Colonic mucosa (tissue), 4 donors: ENCODE measurements around the gene USB1. TPM values are rescaled to one million over a fixed set of nuclear protein-coding genes. Genes with fewer than 3 reads are reported as not detected.

Experiments used
- DNase-seq: peaks from one replicate; pipeline ENCODE4 v3.0.0-alpha.2; 2020
- H3K27ac ChIP-seq: fragments of 200-600 bp; one replicate; pipeline ENCODE4 v1.8.0; 2021
- H3K27me3 ChIP-seq: fragments of 200-600 bp; one replicate; pipeline ENCODE4 v1.8.0; 2021
- H3K36me3 ChIP-seq: fragments of 200-600 bp; one replicate; pipeline ENCODE4 v1.8.0; 2021
- H3K4me1 ChIP-seq: fragments of 200-600 bp; one replicate; pipeline ENCODE4 v1.8.0; 2021; ENCODE audit warnings: mild to moderate bottlenecking
- H3K4me3 ChIP-seq: fragments of 200-600 bp; one replicate; pipeline ENCODE4 v1.8.0; 2021
- H3K9ac ChIP-seq, 2 donors: one replicate each; pipeline ENCODE4 v1.7.0; 2013; ENCODE audit warnings: control low read depth in 2 of 2, low read depth in 2 of 2, low read length in 2 of 2
- H3K9me3 ChIP-seq: fragments of 200-600 bp; one replicate; pipeline ENCODE4 v1.8.0; 2021
- CTCF ChIP-seq: fragments of 200-600 bp; IDR thresholded peaks from one replicate; pipeline ENCODE4 v1.8.0; 2022; ENCODE audit warnings: antibody characterized with exemption, mild to moderate bottlenecking
- intact Hi-C: fragments of 100-400 bp; cut with DNase I; formaldehyde crosslinking; loops from one replicate; pipeline ENCODE4 v1.14.1; 2022
- total RNA-seq, 2 donors: library from RNA; stranded (reverse); fragmentation: NEBNext Ultra II Directional in 1 of 2; extraction: Animal tissue kit (Norgen Biotek cat#: 25700) in 1 of 2; gene quantifications; one replicate each; pipeline ENCODE4 v1.2.1, GENCODE V29; 2021
- donor health status: healthy.
- donor health status: DM: no; HTN: no; CAD: no.
- donor health status: DM: no; HTN: no; CAD: no.

USB1 gene
- total RNA-seq, 2 donors from 2014 or later: 34.2 to 49.8 TPM

- intact Hi-C loops: loop anchor here (10.0 kb wide), 1 partner anchor 244 kb away; no protein-coding TSS in a partner anchor
- Histone ChIP-seq H3K36me3 (peaks cover 8% of the 10 kb centered on the region), H3K9ac (no peak overlapping the region)
Observed at GRCh38 chr16:57998992-57999365, 2.2 kb upstream of the USB1 start.

GRCh38 chr16:57999366-57999970, 1.7 kb upstream of the USB1 start:
- H3K4me1 ChIP-seq: no peaks in the 10 kb centered on the region
- no peak for DNase-seq
- H3K9ac ChIP-seq: peak overlapping the region; percentile 68 to 88
- H3K27ac ChIP-seq: peak overlapping the region; percentile 91
- H3K27me3 ChIP-seq: no peaks in the 10 kb centered on the region
- no peak for TF ChIP-seq CTCF
- H3K9me3 ChIP-seq: no peaks in the 10 kb centered on the region
- H3K36me3 ChIP-seq: peaks cover 8% of the 10 kb centered on the region
- intact Hi-C loops: loop anchor here (10.0 kb wide), 1 partner anchor 245 kb away; no protein-coding TSS in a partner anchor
- peak overlapping the region; percentile 84 for H3K4me3 ChIP-seq

More at GRCh38 chr16:57998992-57999365, 2.2 kb upstream of the USB1 start:
- Histone ChIP-seq H3K9me3 (no peaks in the 10 kb centered on the region), H3K27ac (no peak overlapping the region), H3K4me3 (no peak overlapping the region), H3K27me3 (no peaks in the 10 kb centered on the region), H3K4me1 (no peaks in the 10 kb centered on the region)
- DNase-seq: no peak
- no peak for TF ChIP-seq CTCF

GRCh38 chr16:57999971-58000705, 1.1 kb upstream of the USB1 start, which contains the start of gene ZNF319:
Gene ZNF319 (minus strand): TSS chr16:58000672. CDS start chr16:57998265, 2,407 bp downstream.
- no peak for DNase-seq
- H3K4me3 ChIP-seq: peak within 1 kb of the TSS; percentile 84
- H3K27ac ChIP-seq: peak within 1 kb of the TSS; percentile 91
- H3K4me1 ChIP-seq: no peaks in the 10 kb centered on the region
- peak within 1 kb of the TSS; percentile 78 to 88 for H3K9ac ChIP-seq
- intact Hi-C loops: loop anchor here (10.0 kb wide), 1 partner anchor 245 kb away; no protein-coding TSS in a partner anchor
- peaks cover 8% of the 10 kb centered on the region for H3K36me3 ChIP-seq
- H3K27me3 ChIP-seq: no peaks in the 10 kb centered on the region
- no peak for TF ChIP-seq CTCF
- H3K9me3 ChIP-seq: no peaks in the 10 kb centered on the region

GRCh38 chr16:58001781-58002415, 691 bp downstream of the USB1 start:
- DNase-seq: no peak
- Histone ChIP-seq H3K4me3 (peak overlapping the region; percentile 84), H3K9ac (peak overlapping the region; percentile 78 to 88), H3K27ac (no peak overlapping the region), H3K4me1 (no peaks in the 10 kb centered on the region), H3K36me3 (peaks cover 8% of the 10 kb centered on the region), H3K27me3 (no peaks in the 10 kb centered on the region), H3K9me3 (no peaks in the 10 kb centered on the region)
- intact Hi-C loops: loop anchor here (2.0 kb wide), 1 partner anchor 101 kb away; no protein-coding TSS in a partner anchor
- no peak for TF ChIP-seq CTCF

- no peak overlapping the region for H3K27ac ChIP-seq
- H3K4me1 ChIP-seq: no peaks in the 10 kb centered on the region
- DNase-seq: no peak
- H3K36me3 ChIP-seq: peaks cover 5% of the 10 kb centered on the region
- no peaks in the 10 kb centered on the region for H3K27me3 ChIP-seq
- no peak for TF ChIP-seq CTCF
- H3K4me3 ChIP-seq: no peak overlapping the region
- no peak overlapping the region for H3K9ac ChIP-seq
- intact Hi-C loops: loop anchor here (2.0 kb wide), 1 partner anchor 102 kb away; no protein-coding TSS in a partner anchor
- H3K9me3 ChIP-seq: no peaks in the 10 kb centered on the region
Observed at GRCh38 chr16:58002416-58002800, 1.2 kb downstream of the USB1 start.
